ENCODE data around the gene PPP6R1. TPM values are rescaled to one million over a fixed set of nuclear protein-coding genes. Genes with fewer than 3 reads are reported as not detected.

The PPP6R1 gene
- total RNA-seq, 2 experiments from 2014 or later = 89.6 to 161 TPM

GRCh38 chr19:55273978-55274707 is 15.3 kb upstream of the PPP6R1 start:
- intact Hi-C loops (cut with micrococcal nuclease; ENCODE audit: unreplicated experiment) = no loop called here
- Histone ChIP-seq H3K36me3 (ENCODE audit: insufficient read depth, low read length) (peaks cover 62% of the 10 kb centered on the region), H3K27ac (ENCODE audit: low read depth, low read length, poor library complexity, severe bottlenecking) (peak overlapping the region; percentile 93), H4K20me1 (ENCODE audit: insufficient read depth, low read length) (no peaks in the 10 kb centered on the region), H3K9me2 (ENCODE audit: insufficient read depth, low read length) (no peaks in the 10 kb centered on the region), H3K4me2 (ENCODE audit: low read length) (peak overlapping the region; percentile 99), H3K9me3 (ENCODE audit: low read length) (no peaks in the 10 kb centered on the region), H3K4me3 (ENCODE audit: low read depth, low read length, poor library complexity, severe bottlenecking) (peak overlapping the region; percentile 49), H3K79me2 (ENCODE audit: insufficient read depth, low read depth, low read length) (peaks cover 32% of the 10 kb centered on the region), H2AFZ (ENCODE audit: low read length) (no peak overlapping the region), H3K4me1 (ENCODE audit: insufficient read depth, low read length, poor library complexity, severe bottlenecking) (peaks cover 62% of the 10 kb centered on the region)
- ChIA-PET CTCF (ENCODE audit: unreplicated experiment) (no interaction called here), POLR2A (interaction anchor here (1.6 to 5.0 kb wide), 2 partner anchors 9 to 15 kb away, joined by 4 to 32 read pairs; partner anchors contain the start of gene PPP6R1)
- TF ChIP-seq CTCF (conservative IDR thresholded peaks at IDR 0.05; ENCODE audit: low read length) (no peak), EZH2phosphoT487 (IDR thresholded peaks at IDR 0.05; ENCODE audit: borderline replicate concordance, low read depth, low read length) (no peak)
- DNase-seq (ENCODE audit: low spot score) = peak; percentile 90
- no TSS peak for BruUV-seq (replicated peaks)

- intact Hi-C loops (cut with micrococcal nuclease; ENCODE audit: unreplicated experiment) = no loop called here
Observed at GRCh38 chr19:55272142-55272541, 13.3 kb upstream of the PPP6R1 start.

More at GRCh38 chr19:55272142-55272541, 13.3 kb upstream of the PPP6R1 start:
- no peak overlapping the region for H3K4me3 ChIP-seq (ENCODE audit: low read depth, low read length, poor library complexity, severe bottlenecking)
- H2AFZ ChIP-seq (ENCODE audit: low read length) = no peak overlapping the region
- H3K9me3 ChIP-seq (ENCODE audit: low read length) = no peaks in the 10 kb centered on the region
- H3K9me2 ChIP-seq (ENCODE audit: insufficient read depth, low read length) = no peaks in the 10 kb centered on the region
- H3K79me2 ChIP-seq (ENCODE audit: insufficient read depth, low read depth, low read length) = peaks cover 14% of the 10 kb centered on the region; the same call in 1 of the 2 replicates
- H3K27ac ChIP-seq (ENCODE audit: low read depth, low read length, poor library complexity, severe bottlenecking) = no peak overlapping the region
- CTCF ChIA-PET (ENCODE audit: unreplicated experiment) = no interaction called here
- TF ChIP-seq EZH2phosphoT487 (IDR thresholded peaks at IDR 0.05; ENCODE audit: borderline replicate concordance, low read depth, low read length) = no peak
- TF ChIP-seq CTCF (conservative IDR thresholded peaks at IDR 0.05; ENCODE audit: low read length) = no peak
- POLR2A ChIA-PET = interaction anchor here (0.6 to 0.7 kb wide), 3 partner anchors 10 to 431 kb away, joined by 3 to 4 read pairs (median 3); no protein-coding TSS in a partner anchor
- DNase-seq (ENCODE audit: low spot score) = no peak
- H3K4me2 ChIP-seq (ENCODE audit: low read length) = no peak overlapping the region
- H3K4me1 ChIP-seq (ENCODE audit: insufficient read depth, low read length, poor library complexity, severe bottlenecking) = peaks cover 42% of the 10 kb centered on the region
- H4K20me1 ChIP-seq (ENCODE audit: insufficient read depth, low read length) = no peaks in the 10 kb centered on the region
- BruUV-seq (replicated peaks) = no TSS peak
- H3K36me3 ChIP-seq (ENCODE audit: insufficient read depth, low read length) = peaks cover 68% of the 10 kb centered on the region

Data from OCI-LY7 (cell line).